Muscle of back (tissue), 11 donors: ENCODE results near the gene SLC27A2. TPM values are rescaled to one million over a fixed set of nuclear protein-coding genes. Genes with fewer than 3 reads are reported as not detected.
A peak's percentile ranks its signal among the peaks of the same experiment; 100 is the strongest.

ENCODE experiments used
- DNase-seq, 3 donors: peaks; one replicate each; pipeline versions ENCODE4 v3.0.0 to v3.0.0-alpha.2; 2013
- polyA plus RNA-seq, 10 donors: library from polyadenylated mRNA; unstranded; fragments of 120-200 nt; gene quantifications; one replicate each; pipeline ENCODE4 v1.2.1, GENCODE V29; 2013; ENCODE audit not compliant: insufficient read length in 10 of 10

Gene SLC27A2
- polyA plus RNA-seq, 10 donors, result 0.07 to 0.29 (median 0.16) TPM; not detected in 3

GRCh38 chr15:50241684-50242450, 59.9 kb downstream of the SLC27A2 start:
- DNase-seq, result peak in 1 of 3 donors; percentile 17

GRCh38 chr15:50244153-50244552, 62.2 kb downstream of the SLC27A2 start:
- DNase-seq, result no peak

DNA sequence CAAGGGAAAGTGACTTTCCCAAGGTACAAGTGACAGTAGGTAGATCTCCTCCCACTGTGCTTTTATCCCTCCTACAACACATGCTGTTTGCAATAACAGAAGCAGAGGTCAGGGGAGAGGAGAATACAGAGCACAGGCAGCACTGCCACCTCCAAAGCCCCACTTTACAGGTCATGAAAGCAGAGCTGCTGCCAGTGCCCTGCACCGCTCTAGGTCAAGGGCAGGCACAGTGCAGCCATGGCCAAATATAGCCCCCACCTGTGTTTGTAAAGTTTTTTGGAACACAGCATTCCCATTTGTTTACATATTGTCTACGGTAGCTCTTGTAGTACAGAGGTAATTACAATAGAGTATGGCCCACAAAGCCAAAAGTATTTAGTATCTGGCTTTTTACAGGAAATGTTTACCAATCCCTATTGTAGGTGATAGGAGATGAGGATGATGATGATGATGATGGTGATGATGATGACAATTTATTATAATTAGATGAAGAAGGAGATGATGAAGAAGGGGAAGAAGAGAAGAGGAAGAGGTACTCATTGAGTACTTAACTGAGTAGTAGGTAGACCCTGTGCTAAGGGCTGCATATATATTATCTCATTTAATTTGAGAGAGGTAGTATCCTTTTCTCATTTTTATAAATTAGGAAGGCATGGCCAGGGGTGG, 63.1 kb downstream of the SLC27A2 start:
- no peak for DNase-seq

DNA sequence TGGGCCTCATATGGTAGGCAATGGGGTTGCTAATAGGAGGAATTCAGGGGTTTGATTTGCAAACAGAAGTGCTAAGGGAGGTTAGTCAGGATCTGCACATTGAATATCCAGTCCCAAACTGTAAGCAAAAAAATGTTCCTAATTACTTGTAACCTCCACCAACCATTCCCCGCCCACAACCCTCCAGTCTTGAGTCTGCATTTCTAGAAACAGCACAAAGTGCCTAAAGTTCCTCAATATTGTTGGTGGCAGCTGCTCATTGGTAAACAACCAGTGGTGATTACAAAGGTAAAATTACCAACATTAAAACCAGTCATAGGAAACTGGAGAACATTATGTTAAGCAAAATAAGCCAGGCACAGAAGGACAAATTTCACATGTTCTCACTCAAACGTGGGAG, 64.6 kb downstream of the SLC27A2 start:
- DNase-seq, result no peak

GRCh38 chr15:50247819-50248655, 66.0 kb downstream of the SLC27A2 start:
- peak in 2 of 3 donors; percentile 7 to 20 for DNase-seq

GRCh38 chr15:50248994-50249582, 67.1 kb downstream of the SLC27A2 start:
- DNase-seq, result no peak

GRCh38 chr15:50249704-50250103, 67.7 kb downstream of the SLC27A2 start:
- peak in 1 of 3 donors; percentile 7 for DNase-seq

DNA sequence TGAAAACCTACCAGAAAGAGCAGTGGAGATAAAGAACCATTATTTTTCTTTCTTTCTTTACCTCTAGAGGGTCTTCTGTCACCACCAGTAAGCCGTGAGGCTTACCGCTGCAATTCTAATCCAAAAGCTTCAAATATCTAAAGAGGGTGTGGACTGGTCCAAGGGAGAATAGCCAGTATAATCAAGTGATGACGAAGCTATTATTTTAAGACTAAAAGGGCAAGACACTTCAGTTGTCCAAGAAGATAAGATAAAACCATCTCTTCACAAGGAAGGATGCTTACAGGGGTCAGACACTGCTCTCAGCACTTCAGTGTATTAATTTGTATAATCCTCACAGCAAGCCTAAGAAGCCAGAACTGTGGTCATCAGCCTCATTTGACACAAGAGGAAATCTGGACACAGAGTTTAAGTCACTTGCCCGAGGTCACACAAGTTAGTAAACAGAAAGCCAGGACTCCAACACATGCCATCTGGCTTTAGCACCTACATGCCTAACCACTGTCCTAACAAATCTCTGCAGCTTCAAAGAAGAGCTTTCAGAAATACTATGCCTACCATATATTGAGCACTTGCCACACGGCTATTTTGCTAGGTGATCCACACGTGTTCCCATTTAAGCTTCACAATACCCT, 68.9 kb downstream of the SLC27A2 start:
- DNase-seq, result no peak

DNA sequence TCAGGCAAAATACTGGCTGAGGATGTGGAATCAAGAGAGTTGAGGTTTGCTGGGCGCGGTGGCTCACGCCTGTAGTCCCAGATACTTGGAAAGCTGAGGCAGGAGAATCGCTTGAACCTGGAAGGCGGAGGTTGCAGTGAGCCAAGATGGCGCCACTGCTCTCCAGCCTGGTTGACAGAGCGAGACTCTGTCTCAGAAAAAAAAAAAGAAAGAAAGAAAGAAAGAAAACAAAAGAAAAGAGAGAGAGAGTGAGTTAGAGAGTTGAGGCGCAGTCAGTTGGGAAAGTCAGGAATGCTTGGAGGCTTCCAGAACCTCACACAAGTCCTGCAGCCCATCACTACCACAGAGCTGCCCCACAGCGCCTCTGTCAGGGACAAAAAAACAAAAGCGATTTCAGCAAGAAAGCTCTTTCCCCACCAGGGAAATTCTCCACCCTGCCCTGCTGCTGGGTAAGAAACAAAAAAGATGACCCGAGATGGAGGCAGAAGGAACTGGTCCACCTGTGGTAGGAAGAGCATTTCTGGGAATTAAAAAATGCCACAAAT, 69.7 kb downstream of the SLC27A2 start:
- DNase-seq, result no peak

GRCh38 chr15:50252556-50252955, 70.6 kb downstream of the SLC27A2 start:
- DNase-seq, result no peak

DNA sequence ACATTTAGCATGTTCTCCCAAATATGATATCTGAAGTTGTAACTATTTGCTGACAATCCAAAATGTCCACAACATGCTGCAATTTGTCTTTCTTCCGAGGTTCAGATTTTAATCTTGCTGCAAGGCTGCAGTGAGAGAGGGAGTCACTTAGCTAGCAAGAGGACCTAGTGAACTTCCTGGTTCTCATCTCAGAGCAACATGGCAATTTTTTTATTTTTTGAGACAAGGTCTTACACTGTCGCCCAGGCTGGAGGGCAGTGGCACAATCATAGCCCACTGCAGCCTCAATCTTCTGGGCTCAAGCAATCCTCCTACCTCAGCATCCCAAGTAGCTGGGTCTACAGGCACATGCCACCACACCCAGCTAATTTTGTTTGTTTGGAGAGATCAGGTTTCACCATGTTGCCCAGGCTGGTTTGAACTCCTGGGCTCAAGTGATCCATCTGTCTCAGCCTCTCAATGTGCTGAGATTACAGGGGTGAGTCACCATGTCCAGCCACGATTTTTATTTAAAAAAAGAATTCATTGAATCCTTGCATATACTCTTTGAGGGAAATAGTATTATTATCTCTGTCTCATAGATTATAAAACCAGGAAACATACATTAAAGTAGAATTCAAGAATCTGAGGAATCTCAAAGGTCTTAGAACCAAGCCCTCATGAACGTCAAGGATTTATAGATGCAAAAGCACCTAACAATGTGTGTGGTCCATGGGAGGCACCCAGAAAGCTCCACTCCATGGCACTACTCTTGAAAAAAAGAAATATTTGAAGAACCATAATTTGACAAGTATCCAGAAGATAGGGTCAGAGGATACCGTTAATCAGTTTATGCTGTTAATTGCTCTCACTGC, 74.4 kb downstream of the SLC27A2 start:
- no peak for DNase-seq

DNA sequence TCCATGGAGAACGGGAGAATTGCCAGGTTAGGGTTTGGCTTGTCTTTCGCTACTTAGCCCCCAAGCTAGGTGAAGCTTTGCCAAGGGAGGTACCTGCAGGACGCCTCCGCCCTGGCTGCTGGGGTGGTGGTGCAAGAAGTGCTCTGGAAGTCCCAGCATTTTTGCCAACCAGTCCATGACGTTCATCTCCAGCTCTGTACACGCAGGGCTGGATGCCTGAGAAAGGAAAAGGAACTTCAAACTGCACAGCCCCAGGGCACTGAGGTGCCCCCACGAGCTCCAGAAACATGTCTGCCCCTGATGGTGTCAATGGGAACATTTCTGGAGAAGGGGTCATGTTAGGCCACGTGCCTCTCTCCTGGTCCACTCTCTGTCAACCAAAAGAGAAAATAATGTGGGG, 75.3 kb downstream of the SLC27A2 start:
- no peak for DNase-seq

DNA sequence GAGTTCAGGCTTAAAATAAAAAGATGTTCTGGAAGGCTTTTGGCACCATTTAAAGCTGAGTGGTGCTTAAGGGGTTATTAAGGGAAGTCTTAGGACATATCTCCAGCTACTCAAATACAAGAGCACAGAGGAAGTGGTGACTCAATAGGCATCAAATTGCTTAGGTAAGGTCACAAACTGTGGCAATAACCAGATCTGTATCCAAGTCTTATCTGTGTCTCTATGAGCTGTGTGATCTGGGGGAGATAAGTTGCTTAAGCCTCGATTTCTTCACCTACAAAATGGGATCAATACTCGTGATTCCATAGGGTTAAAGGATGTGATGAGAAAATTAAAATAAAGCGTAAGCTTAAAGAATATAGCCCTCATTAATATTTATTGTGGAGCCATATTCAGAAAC, 75.9 kb downstream of the SLC27A2 start:
- DNase-seq, result no peak

DNA sequence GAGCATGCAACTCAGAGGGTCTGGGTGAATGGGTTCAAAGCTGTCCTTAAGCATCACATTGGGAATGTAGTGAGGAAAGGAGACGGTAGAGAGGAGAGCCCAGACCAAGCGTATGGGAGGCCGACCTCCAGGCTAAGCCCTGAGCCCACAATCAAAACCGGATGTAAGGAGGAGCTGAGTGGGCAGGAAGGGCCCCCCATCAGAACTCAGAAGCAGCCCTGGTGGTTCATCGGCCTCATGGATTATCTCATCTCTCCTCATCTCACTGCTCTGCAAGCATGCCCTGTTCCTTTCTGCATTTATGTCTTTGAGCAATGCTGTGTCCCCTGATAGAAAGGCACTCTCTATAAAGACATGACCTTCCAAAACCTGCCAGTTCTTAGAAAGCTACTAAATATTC, 77.3 kb downstream of the SLC27A2 start:
- DNase-seq, result no peak

DNA sequence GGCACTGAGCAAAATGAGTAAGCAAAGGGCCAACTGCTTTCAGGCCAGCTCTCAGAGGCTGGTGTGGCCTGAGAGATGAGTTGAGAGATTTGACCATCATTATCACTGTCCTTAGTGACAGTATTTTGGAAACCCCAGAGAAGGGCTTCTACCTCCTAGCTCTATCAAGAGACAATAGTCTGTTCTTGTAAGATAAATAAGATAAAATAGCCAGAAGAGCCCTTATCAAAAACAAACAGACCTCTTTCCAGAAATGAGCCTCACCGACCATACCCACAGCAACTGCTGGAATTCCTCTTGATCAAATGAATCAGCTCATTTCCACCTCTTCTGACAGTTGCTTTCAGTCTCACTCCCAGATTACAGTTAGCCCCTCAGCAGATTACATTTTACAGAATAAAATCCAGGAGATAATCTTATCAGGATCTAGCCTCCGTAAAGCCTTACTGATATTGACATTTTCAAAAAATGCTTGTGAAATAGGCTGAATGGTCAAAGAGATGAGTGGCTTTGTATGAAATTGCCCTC, 79.0 kb downstream of the SLC27A2 start:
- DNase-seq, result no peak

- no peak for DNase-seq
Observed at GRCh38 chr15:50261981-50262380, 80.0 kb downstream of the SLC27A2 start.

DNA sequence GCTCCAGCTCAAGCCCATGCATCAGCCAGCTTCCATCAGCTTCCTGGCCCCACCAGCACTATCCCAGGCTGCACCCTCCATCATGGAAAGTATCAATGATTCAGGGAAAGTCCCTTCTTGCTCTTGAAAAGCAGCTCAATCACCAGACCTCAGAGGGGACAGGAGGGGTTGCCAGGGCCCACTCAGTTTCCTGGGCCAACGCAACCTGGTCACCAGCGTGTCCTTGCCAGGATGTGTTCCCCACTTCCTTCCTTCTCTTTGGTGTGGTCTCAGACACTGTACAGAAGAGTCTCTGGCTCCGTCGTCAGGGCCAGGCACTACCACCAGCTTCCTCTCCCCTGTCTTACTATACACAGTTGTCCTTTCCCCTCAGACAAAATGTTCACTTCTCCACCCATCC, 80.5 kb downstream of the SLC27A2 start:
- no peak for DNase-seq

DNA sequence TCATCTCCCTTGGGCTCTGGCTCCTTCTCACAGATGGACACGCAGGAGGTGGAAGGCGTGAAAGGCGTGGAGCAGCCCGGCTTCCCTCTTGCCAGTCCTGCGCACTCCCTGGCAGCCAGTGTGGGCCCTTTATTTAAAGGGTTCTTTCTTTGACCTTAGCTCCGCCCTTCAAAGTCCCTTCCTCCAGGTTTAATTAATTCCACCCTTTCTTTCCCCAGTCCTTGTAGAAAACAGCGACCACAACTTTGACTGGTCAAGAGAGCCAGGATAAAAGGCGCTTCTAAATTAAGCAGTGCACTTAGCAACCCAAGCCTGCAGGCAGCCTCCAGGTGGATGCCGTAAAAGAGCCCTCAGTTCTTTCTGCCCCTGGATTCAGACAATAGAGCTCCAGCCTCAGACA, 83.6 kb downstream of the SLC27A2 start, which contains the start of gene HDC:
Gene HDC, minus strand, starts transcription at position 107 of the 400 bp plus-strand sequence. Its CDS starts 103 bp downstream, at position 4.
- DNase-seq, result no peak

DNA sequence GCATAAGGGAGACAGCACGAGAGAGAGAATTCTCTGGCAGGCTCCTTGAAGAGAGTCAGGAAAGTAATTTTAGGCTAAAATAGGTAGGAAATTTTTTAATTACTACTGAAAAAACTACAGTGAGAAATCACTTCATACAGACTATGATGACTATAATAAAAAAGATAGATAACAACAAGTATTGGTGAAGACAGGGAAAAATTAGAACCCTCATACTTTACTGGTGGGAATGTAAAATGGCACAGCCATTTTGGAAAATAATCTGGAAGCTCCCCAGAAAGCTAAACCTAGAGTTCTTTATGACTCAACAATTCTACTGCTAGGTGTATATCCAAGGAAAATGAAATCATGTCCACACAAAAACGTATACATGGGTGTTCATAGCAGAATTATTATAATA, 85.6 kb downstream of the SLC27A2 start:
- no peak for DNase-seq

GRCh38 chr15:50275091-50275490, 93.1 kb downstream of the SLC27A2 start:
- DNase-seq, result no peak
